Measurements from ENCODE around the gene DHX35.

The DHX35 gene

DNA sequence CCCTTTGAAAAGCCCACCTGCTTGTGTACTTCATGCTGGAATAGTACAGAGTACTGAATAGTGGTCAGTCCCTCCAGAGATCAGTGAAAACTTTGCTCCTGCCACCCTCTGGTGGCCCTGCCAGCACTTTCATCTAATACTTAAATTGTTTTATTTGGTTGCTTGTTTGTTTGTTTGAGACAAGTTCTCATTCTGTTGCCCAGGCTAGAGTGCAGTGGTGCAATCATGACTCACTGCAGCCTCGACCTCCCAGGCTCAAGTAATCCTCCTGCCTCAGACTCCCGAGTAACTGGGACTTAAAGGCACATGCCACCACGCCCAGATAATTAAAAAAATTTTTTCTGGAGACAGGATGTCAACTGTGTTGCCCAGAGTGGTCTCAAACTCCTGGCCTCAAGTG is 26.9 kb upstream of the DHX35 start:
- Histone ChIP-seq H3K36me3 (ENCODE audit: control insufficient read depth in 2 of 2, insufficient read depth in 1 of 2, low read length in 2 of 2) (peaks cover 3 to 68% of the 10 kb centered on the region in 2 experiments; a peak in 2 of 3 replicates), H3K4me1 (ENCODE audit: control insufficient read depth, insufficient read depth, low read length) (no peaks in the 10 kb centered on the region), H3K9me3 (ENCODE audit: control insufficient read depth, insufficient read depth, low read depth, low read length) (no peaks in the 10 kb centered on the region), H3K4me3 (ENCODE audit: low read depth, low read length) (no peak overlapping the region), H3K27ac (ENCODE audit: extremely low read depth, low read depth, low read length) (no peak overlapping the region)
- ChIA-PET CTCF (interaction anchor here (2.1 kb wide), 1 partner anchor 9 kb away, joined by 9 read pairs; the partner anchor contains the start of gene FAM83D), POLR2A (no interaction called here)
- TF ChIP-seq GLIS1 (tag by site-specific recombination; IDR thresholded peaks at IDR 0.05), result peak; percentile 51
- TF ChIP-seq ZNF146 (tag by site-specific recombination; IDR thresholded peaks at IDR 0.05), result 0 out of 2 replicates have a peak, but pooled peaks have one; percentile 6
- TF ChIP-seq, protein P1, sequence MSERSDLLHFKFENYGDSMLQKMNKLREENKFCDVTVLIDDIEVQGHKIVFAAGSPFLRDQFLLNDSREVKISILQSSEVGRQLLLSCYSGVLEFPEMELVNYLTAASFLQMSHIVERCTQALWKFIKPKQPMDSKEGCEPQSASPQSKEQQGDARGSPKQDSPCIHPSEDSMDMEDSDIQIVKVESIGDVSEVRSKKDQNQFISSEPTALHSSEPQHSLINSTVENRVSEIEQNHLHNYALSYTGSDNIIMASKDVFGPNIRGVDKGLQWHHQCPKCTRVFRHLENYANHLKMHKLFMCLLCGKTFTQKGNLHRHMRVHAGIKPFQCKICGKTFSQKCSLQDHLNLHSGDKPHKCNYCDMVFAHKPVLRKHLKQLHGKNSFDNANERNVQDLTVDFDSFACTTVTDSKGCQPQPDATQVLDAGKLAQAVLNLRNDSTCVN (tag by site-specific recombination; optimal IDR thresholded peaks at IDR 0.05), result no peak

GRCh38 chr20:38935967-38936407 is 26.2 kb upstream of the DHX35 start:
- no peak for TF ChIP-seq SP2 (tag by site-specific recombination; IDR thresholded peaks at IDR 0.05)
- no peak for TF ChIP-seq ZNF114 (tag by site-specific recombination; IDR thresholded peaks at IDR 0.05)
- TF ChIP-seq ZNF302 (tag by site-specific recombination; IDR thresholded peaks at IDR 0.05; ENCODE audit: low read depth), result no peak
- no peak for TF ChIP-seq ZBTB20 (tag by site-specific recombination; IDR thresholded peaks at IDR 0.05)
- no peak for TF ChIP-seq ZFP3 (tag by site-specific recombination; IDR thresholded peaks at IDR 0.05; ENCODE audit: low read depth)
- TF ChIP-seq GFI1B (tag by site-specific recombination; IDR thresholded peaks at IDR 0.05), result no peak
- no peak for TF ChIP-seq ZNF416 (tag by site-specific recombination; IDR thresholded peaks at IDR 0.05)
- TF ChIP-seq ZNF658 (tag by site-specific recombination; IDR thresholded peaks at IDR 0.05), result no peak
- no peak for TF ChIP-seq ZNF837 (tag by site-specific recombination; IDR thresholded peaks at IDR 0.05)
- Histone ChIP-seq H3K9me3 (ENCODE audit: control insufficient read depth, insufficient read depth, low read depth, low read length) (no peaks in the 10 kb centered on the region), H3K4me3 (ENCODE audit: low read depth, low read length) (no peak overlapping the region), H3K27ac (ENCODE audit: extremely low read depth, low read depth, low read length) (no peak overlapping the region), H3K36me3 (ENCODE audit: control insufficient read depth in 2 of 2, insufficient read depth in 1 of 2, low read length in 2 of 2) (peaks cover 3 to 73% of the 10 kb centered on the region in 2 experiments; a peak in 2 of 3 replicates), H3K4me1 (ENCODE audit: control insufficient read depth, insufficient read depth, low read length) (no peaks in the 10 kb centered on the region)
- POLR2A ChIA-PET, result interaction anchor here (0.6 to 0.9 kb wide), 2 partner anchors 8 to 10 kb away, joined by 3 to 4 read pairs; partner anchors contain the start of gene FAM83D
- CTCF ChIA-PET, result interaction anchor here (0.6 to 2.1 kb wide), 3 partner anchors 10 to 528 kb away, joined by 3 to 9 read pairs (median 3); partner anchors contain the start of gene FAM83D

- peaks cover 3 to 74% of the 10 kb centered on the region in 2 experiments; a peak in 2 of 3 replicates for H3K36me3 ChIP-seq (ENCODE audit: control insufficient read depth in 2 of 2, insufficient read depth in 1 of 2, low read length in 2 of 2)
- CTCF ChIA-PET, result interaction anchor here (0.9 to 2.1 kb wide), 2 partner anchors 11 to 529 kb away, joined by 3 to 9 read pairs; partner anchors contain the start of gene FAM83D
- no peak for TF ChIP-seq PRDM10 (tag by site-specific recombination; IDR thresholded peaks at IDR 0.05)
- TF ChIP-seq PRDM4 (tag by site-specific recombination; IDR thresholded peaks at IDR 0.05), result no peak
- TF ChIP-seq, protein P2, sequence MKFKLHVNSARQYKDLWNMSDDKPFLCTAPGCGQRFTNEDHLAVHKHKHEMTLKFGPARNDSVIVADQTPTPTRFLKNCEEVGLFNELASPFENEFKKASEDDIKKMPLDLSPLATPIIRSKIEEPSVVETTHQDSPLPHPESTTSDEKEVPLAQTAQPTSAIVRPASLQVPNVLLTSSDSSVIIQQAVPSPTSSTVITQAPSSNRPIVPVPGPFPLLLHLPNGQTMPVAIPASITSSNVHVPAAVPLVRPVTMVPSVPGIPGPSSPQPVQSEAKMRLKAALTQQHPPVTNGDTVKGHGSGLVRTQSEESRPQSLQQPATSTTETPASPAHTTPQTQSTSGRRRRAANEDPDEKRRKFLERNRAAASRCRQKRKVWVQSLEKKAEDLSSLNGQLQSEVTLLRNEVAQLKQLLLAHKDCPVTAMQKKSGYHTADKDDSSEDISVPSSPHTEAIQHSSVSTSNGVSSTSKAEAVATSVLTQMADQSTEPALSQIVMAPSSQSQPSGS (tag by site-specific recombination; IDR thresholded peaks at IDR 0.05; ENCODE audit: low read depth), result no peak
- TF ChIP-seq YY1 (tag by site-specific recombination; IDR thresholded peaks at IDR 0.05), result no peak
- no peak for TF ChIP-seq REST (tag by site-specific recombination; IDR thresholded peaks at IDR 0.05)
- TF ChIP-seq ZNF555 (tag by site-specific recombination; conservative IDR thresholded peaks at IDR 0.05), result no peak
- TF ChIP-seq ZNF292 (tag by site-specific recombination; IDR thresholded peaks at IDR 0.05; ENCODE audit: borderline replicate concordance, low read depth), result no peak
Measured at GRCh38 chr20:38937000-38937399, 25.1 kb upstream of the DHX35 start.

More at GRCh38 chr20:38937000-38937399, 25.1 kb upstream of the DHX35 start:
- Histone ChIP-seq H3K9me3 (ENCODE audit: control insufficient read depth, insufficient read depth, low read depth, low read length) (no peaks in the 10 kb centered on the region), H3K4me1 (ENCODE audit: control insufficient read depth, insufficient read depth, low read length) (no peaks in the 10 kb centered on the region), H3K27ac (ENCODE audit: extremely low read depth, low read depth, low read length) (no peak overlapping the region), H3K4me3 (ENCODE audit: low read depth, low read length) (no peak overlapping the region)
- POLR2A ChIA-PET, result interaction anchor here (0.9 kb wide), 1 partner anchor 11 kb away, joined by 4 read pairs; the partner anchor contains the start of gene FAM83D

All from HEK293 (cell line).